NCI-H1930 (cell line): ENCODE measurements around the gene POC1A.

Experiments
- DNase-seq, 2 experiments: peaks; one replicate each; lab custom pipeline; 2025; lab: John Stamatoyannopoulos, UW

The POC1A gene

GRCh38 chr3:52150860-52151259 lies 3.4 kb downstream of the POC1A start:
- DNase-seq = no peak

- DNase-seq = no peak
Observed at GRCh38 chr3:52150357-52150756, 3.9 kb downstream of the POC1A start.

- DNase-seq = no peak
Observed at GRCh38 chr3:52149726-52150125, 4.5 kb downstream of the POC1A start.

- no peak for DNase-seq
Observed at GRCh38 chr3:52149021-52149420, 5.2 kb downstream of the POC1A start.

- no peak for DNase-seq
Observed at GRCh38 chr3:52147804-52148203, 6.4 kb downstream of the POC1A start.

- DNase-seq = no peak
Observed at GRCh38 chr3:52146811-52147210, 7.4 kb downstream of the POC1A start.

GRCh38 chr3:52146189-52146588 lies 8.0 kb downstream of the POC1A start:
- DNase-seq = no peak

GRCh38 chr3:52145736-52146110 lies 8.5 kb downstream of the POC1A start:
- DNase-seq = no peak

- DNase-seq = no peak
Observed at GRCh38 chr3:52144796-52145735, 9.2 kb downstream of the POC1A start.

- no peak for DNase-seq
Observed at GRCh38 chr3:52144034-52144795, 10.0 kb downstream of the POC1A start.

GRCh38 chr3:52143616-52144015 lies 10.6 kb downstream of the POC1A start:
- no peak for DNase-seq

- no peak for DNase-seq
Observed at GRCh38 chr3:52143156-52143555, 11.1 kb downstream of the POC1A start.

GRCh38 chr3:52141751-52142150 lies 12.5 kb downstream of the POC1A start:
- no peak for DNase-seq

- DNase-seq = no peak
Observed at GRCh38 chr3:52140769-52141168, 13.5 kb downstream of the POC1A start.

- DNase-seq = no peak
Observed at GRCh38 chr3:52140000-52140399, 14.2 kb downstream of the POC1A start.

- DNase-seq = no peak
Observed at GRCh38 chr3:52137311-52137710, 16.9 kb downstream of the POC1A start.

GRCh38 chr3:52136513-52136912 lies 17.7 kb downstream of the POC1A start:
- no peak for DNase-seq

GRCh38 chr3:52135332-52135731 lies 18.9 kb downstream of the POC1A start:
- DNase-seq = no peak

GRCh38 chr3:52134761-52135160 lies 19.5 kb downstream of the POC1A start:
- DNase-seq = no peak

GRCh38 chr3:52132930-52133329 lies 21.3 kb downstream of the POC1A start:
- DNase-seq = no peak

- DNase-seq = no peak
Observed at GRCh38 chr3:52132041-52132440, 22.2 kb downstream of the POC1A start.

- no peak for DNase-seq
Observed at GRCh38 chr3:52130966-52131622, 23.1 kb downstream of the POC1A start.
